K562 (cell line): ENCODE results near the gene DIAPH1. TPM values are rescaled to one million over a fixed set of nuclear protein-coding genes. Genes with fewer than 3 reads are reported as not detected.
A peak's percentile ranks its signal among the peaks of the same experiment; 100 is the strongest.

Experiments
- ATAC-seq: fragments of 200-7000 bp; cut with Tn5 transposase; 3 replicates; pipeline ENCODE4 v1.9.1; 2020; ENCODE audit warnings: moderate library complexity
- BruUV-seq: library from RNA; stranded (reverse); fragments of 400-500 nt; replicated peaks from 2 replicates; lab custom pipeline; 2021; lab: Mats Ljungman, UMichigan
- CTCF ChIA-PET: fragments of 300-600 bp; formaldehyde crosslinking; extraction: SDS; loops from one replicate; lab custom pipeline; 2021; ENCODE audit warnings: low intra/inter-chr PET ratio; lab: Yijun Ruan, JAX
- POLR2A ChIA-PET: fragments of 300-600, 350-650 bp; sonication (Branson Sonifier 250); formaldehyde crosslinking; extraction: SDS; loops from one replicate; lab custom pipeline; 2021; ENCODE audit warnings: antibody characterized with exemption, inconsistent platforms; lab: Yijun Ruan, JAX
- DNase-seq, 4 experiments: peaks; one replicate each; pipeline versions ENCODE4 v3.0.0 to v3.0.0-alpha.2; 2011 to 2018; ENCODE audit warnings: low spot score in 3 of 4, mixed read lengths in 3 of 4; ENCODE audit errors: extremely low read depth in 1 of 4
- FAIRE-seq: peaks from 2 replicates; lab custom pipeline; 2011; peaks lifted over from hg19 to GRCh38; lab: Jason Lieb, UNC
- H2AFZ ChIP-seq: 2 replicates; pipeline ENCODE4 v1.6.0; 2011; ENCODE audit warnings: low read depth, low read length, control low read depth, inconsistent platforms
- H3K27ac ChIP-seq: fragments of 200-600 bp; 3 replicates; pipeline ENCODE4 v1.8.0; 2011; ENCODE audit warnings: low read depth, mild to moderate bottlenecking, control low read depth, inconsistent platforms, low read length, moderate library complexity, mixed read lengths; ENCODE audit errors: extremely low read depth
- H3K27me3 ChIP-seq, 2 experiments: fragments of 300-600 bp in 1 of 2; 2 replicates in 1 of 2; 3 replicates in 1 of 2; pipeline versions ENCODE4 v1.6.0 to v1.8.0; 2011; ENCODE audit warnings: inconsistent platforms in 2 of 2, low read length in 2 of 2, mild to moderate bottlenecking in 1 of 2, mixed read lengths in 1 of 2, moderate library complexity in 1 of 2; ENCODE audit not compliant: control insufficient read depth in 2 of 2, insufficient read depth in 2 of 2
- H3K36me3 ChIP-seq: fragments of 300-600 bp; 3 replicates; pipeline ENCODE4 v1.8.0; 2011; ENCODE audit warnings: mild to moderate bottlenecking, low read length, inconsistent platforms; ENCODE audit not compliant: control insufficient read depth, insufficient read depth
- H3K4me1 ChIP-seq, 2 experiments: fragments of 200-600 bp in 1 of 2; replicated peaks in 1 of 2; 2 replicates in 1 of 2; 3 replicates in 1 of 2; pipeline versions ENCODE4 v1.5.1 to v1.8.0; 2011; ENCODE audit warnings: inconsistent platforms in 2 of 2, low read length in 2 of 2, mild to moderate bottlenecking in 1 of 2, mixed read lengths in 1 of 2, moderate library complexity in 1 of 2; ENCODE audit not compliant: control insufficient read depth in 2 of 2, insufficient read depth in 2 of 2
- H3K4me2 ChIP-seq: 2 replicates; pipeline ENCODE4 v1.6.1; 2011; ENCODE audit warnings: low read length, control low read depth, inconsistent platforms, mixed read lengths; ENCODE audit not compliant: insufficient read depth
- H3K4me3 ChIP-seq: fragments of 200-600 bp; sonication (generic), shearing (Covaris generic); 2 replicates; pipeline ENCODE4 v1.5.1; 2016; ENCODE audit warnings: control low read depth, inconsistent platforms
- H3K79me2 ChIP-seq: fragments of 200-600 bp; 3 replicates; pipeline ENCODE4 v1.8.0; 2011; ENCODE audit warnings: low read length, inconsistent platforms; ENCODE audit not compliant: control insufficient read depth, insufficient read depth
- H3K9ac ChIP-seq, 2 experiments: 2 replicates each; pipeline versions ENCODE4 v1.6.0 to v1.6.1; 2011; ENCODE audit warnings: low read depth in 2 of 2, low read length in 2 of 2, control low read depth in 1 of 2, inconsistent platforms in 1 of 2, mild to moderate bottlenecking in 1 of 2, mixed read lengths in 1 of 2; ENCODE audit not compliant: insufficient read depth in 1 of 2
- H3K9me1 ChIP-seq: one replicate; pipeline ENCODE4 v1.6.0; 2011; ENCODE audit warnings: inconsistent platforms, mild to moderate bottlenecking, low read length, moderate library complexity; ENCODE audit not compliant: control insufficient read depth, insufficient read depth
- H3K9me3 ChIP-seq: replicated peaks from 2 replicates; pipeline ENCODE4 v1.5.1; 2011; ENCODE audit warnings: low read depth, low read length, inconsistent platforms; ENCODE audit not compliant: control insufficient read depth, insufficient read depth
- H4K20me1 ChIP-seq: replicated peaks from 2 replicates; pipeline ENCODE4 v1.6.1; 2011; ENCODE audit warnings: low read length, inconsistent platforms, mixed read lengths; ENCODE audit not compliant: control insufficient read depth, insufficient read depth
- BMI1 ChIP-seq: fragments of 150-350 bp; IDR thresholded peaks from 2 replicates; pipeline ENCODE4 v1.6.1; 2014; ENCODE audit warnings: low read length
- C11orf30 ChIP-seq: fragments of 450-650 bp; IDR thresholded peaks from 2 replicates; pipeline ENCODE4 v1.6.1; 2016; ENCODE audit warnings: low read depth, mild to moderate bottlenecking
- DIDO1 ChIP-seq: fragments of 450-650 bp; IDR thresholded peaks from 2 replicates; pipeline ENCODE4 v1.6.1; 2016; ENCODE audit warnings: low read depth, missing biosample characterization, missing genetic modification characterization
- HMBOX1 ChIP-seq: sonication (generic); IDR thresholded peaks from 2 replicates; pipeline ENCODE4 v1.6.1; 2016
- NFIX ChIP-seq: fragments of 250-450 bp; sonication (Bioruptor Pico); IDR thresholded peaks from 2 replicates; pipeline ENCODE4 v1.4.0; 2020; ENCODE audit warnings: low read depth, mild to moderate bottlenecking, moderate library complexity
- NR2C1 ChIP-seq, 2 experiments: fragments of 450-650 bp; IDR thresholded peaks; 2 replicates each; pipeline ENCODE4 v1.6.1; 2017; ENCODE audit warnings: mild to moderate bottlenecking in 2 of 2, antibody characterized with exemption in 1 of 2, inconsistent platforms in 1 of 2, missing compliant biosample characterization in 1 of 2, missing genetic modification characterization in 1 of 2
- PTTG1 ChIP-seq: fragments of 450-650 bp; IDR thresholded peaks from 2 replicates; pipeline ENCODE4 v1.6.1; 2016; ENCODE audit warnings: low read depth, mild to moderate bottlenecking, missing genetic modification characterization, missing compliant biosample characterization
- SAP30 ChIP-seq: fragments of 200-600 bp; sonication (generic); IDR thresholded peaks from 2 replicates; pipeline ENCODE4 v1.6.1; 2012; ENCODE audit warnings: borderline replicate concordance, low read depth, mild to moderate bottlenecking, moderate library complexity, low read length, control low read depth, inconsistent platforms; ENCODE audit not compliant: insufficient read depth, poor library complexity, severe bottlenecking
- SLC30A9 ChIP-seq: fragments of 250-450 bp; sonication (Bioruptor Pico); IDR thresholded peaks from 2 replicates; pipeline ENCODE4 v1.8.0; 2022; ENCODE audit warnings: mild to moderate bottlenecking, moderate library complexity
- SMARCA4 ChIP-seq: fragments of 450-650 bp; IDR thresholded peaks from 2 replicates; pipeline ENCODE4 v1.6.1; 2016
- SUPT5H ChIP-seq: fragments of 450-650 bp; IDR thresholded peaks from 2 replicates; pipeline ENCODE4 v1.6.1; 2016
- TOE1 ChIP-seq, 2 experiments: fragments of 450-650 bp in 1 of 2; sonication (generic) in 1 of 2; formaldehyde crosslinking in 1 of 2; IDR thresholded peaks; 2 replicates each; pipeline versions ENCODE4 v1.7.1 to v1.8.0; 2016 to 2022; ENCODE audit warnings: borderline replicate concordance in 2 of 2, mild to moderate bottlenecking in 2 of 2, antibody characterized with exemption in 1 of 2, inconsistent platforms in 1 of 2, low read depth in 1 of 2, missing genetic modification reagents in 1 of 2, moderate library complexity in 1 of 2
- ZEB2 ChIP-seq: fragments of 450-650 bp; IDR thresholded peaks from 2 replicates; pipeline ENCODE4 v1.6.1; 2016
- WGBS: fragments of 100-300 bp; shearing (Covaris generic); methylation state at CpG from one replicate; pipeline ENCODE4 v1.1.6; 2016; ENCODE audit warnings: low coverage, mixed read lengths; ENCODE audit not compliant: insufficient coverage; ENCODE audit errors: missing lambda C conversion rate; 5-methylcytosine and 5-hydroxymethylcytosine counted together
- in situ Hi-C: fragments of 300-500 bp; cut with MboI; formaldehyde crosslinking; loops from 4 replicates; pipeline ENCODE4 v1.15.0; 2018; ENCODE audit warnings: inconsistent platforms, mixed read lengths
- intact Hi-C: fragments of 100-400 bp; cut with micrococcal nuclease; formaldehyde crosslinking; loops from 2 replicates; pipeline ENCODE4 v1.14.2; 2022
- polyA plus RNA-seq, 8 experiments: library from polyadenylated mRNA; depleted of rRNA in 4 of 8; stranded (reverse) in 5 of 8; unstranded in 3 of 8; fragments of >200 nt; fragmentation: Nextera tagmentation in 2 of 8; fragmentation: Illumina TruSeq in 1 of 8; extraction: Ambion mirVana in 2 of 8; extraction: Trizol in 1 of 8; gene quantifications; 2 replicates each; pipeline versions ENCODE4 v1.2.1 to v1.2.3, GENCODE V29; 2011 to 2014; ENCODE audit warnings: inconsistent platforms in 1 of 8, missing spikeins in 1 of 8
- total RNA-seq, 7 experiments: library from RNA; depleted of rRNA in 6 of 7; stranded (reverse); fragments of >200 nt in 6 of 7; fragmentation: Illumina TruSeq in 2 of 7; extraction: Trizol in 2 of 7; gene quantifications; 2 replicates each; pipeline versions ENCODE4 v1.2.1 to v1.2.3, GENCODE V29; 2011 to 2021; ENCODE audit warnings: low replicate concordance in 1 of 7
- TF ChIP-seq, protein P1 (sequence below): fragments of 450-650 bp; IDR thresholded peaks from 2 replicates; pipeline ENCODE4 v1.6.1; 2017; ENCODE audit warnings: mild to moderate bottlenecking, moderate library complexity
- TF ChIP-seq, protein P2 (sequence below): fragments of 200-400 bp; formaldehyde crosslinking; IDR thresholded peaks from 2 replicates; pipeline ENCODE4 v1.6.1; 2017; ENCODE audit warnings: mild to moderate bottlenecking, low read depth, low read length, moderate library complexity

DIAPH1 gene
- total and polyA plus RNA-seq, 9 of the 15 experiments (the other 6 are each of a cell fraction or from before 2014, with no cell fraction given) = 60.8 to 328 (median 97.8) TPM

- CTCF ChIA-PET = interaction anchor here (1.2 kb wide), 1 partner anchor 22 kb away, joined by 3 read pairs; no protein-coding TSS in a partner anchor
- POLR2A ChIA-PET = interaction anchor here (0.6 to 3.1 kb wide), 5 partner anchors 8 to 534 kb away, joined by 3 to 16 read pairs (median 7); partner anchors contain the start of genes DIAPH1 and PCDHGB1
- no peak overlapping the region for H3K4me3 ChIP-seq
- intact Hi-C loops (no loop called here), in situ Hi-C loops (no loop called here)
- DNase-seq (no peak), ATAC-seq (peak; percentile 53), FAIRE-seq (peak; percentile 59)
- no peaks in the 10 kb centered on the region for H3K9me3 ChIP-seq
- peaks cover 6 to 28% of the 10 kb centered on the region in 2 experiments; a peak in 3 of 5 replicates for H3K4me1 ChIP-seq
- peaks cover 62% of the 10 kb centered on the region for H3K36me3 ChIP-seq
- no peaks in the 10 kb centered on the region for H3K9me1 ChIP-seq
- H3K27ac ChIP-seq = peak overlapping the region; percentile 29; the same call in 2 of the 3 replicates
- TF ChIP-seq C11orf30 (no peak), NFIX (CRISPR knock-in tag) (no peak), SLC30A9 (CRISPR knock-in tag) (no peak), ZEB2 (no peak), SUPT5H (no peak), HMBOX1 (no peak), SMARCA4 (no peak), NR2C1 (IDR thresholded peaks at IDR 0.05) (no peak), NR2C1 (tag; IDR thresholded peaks at IDR 0.05) (no peak), BMI1 (no peak), SAP30 (no peak), TOE1 (IDR thresholded peaks at IDR 0.05; ENCODE audit: borderline replicate concordance) (no peak), TOE1 (CRISPR knock-in tag; IDR thresholded peaks at IDR 0.05; ENCODE audit: borderline replicate concordance, low read depth) (no peak), PTTG1 (tag) (no peak), DIDO1 (tag) (no peak)
- TF ChIP-seq, protein P1, sequence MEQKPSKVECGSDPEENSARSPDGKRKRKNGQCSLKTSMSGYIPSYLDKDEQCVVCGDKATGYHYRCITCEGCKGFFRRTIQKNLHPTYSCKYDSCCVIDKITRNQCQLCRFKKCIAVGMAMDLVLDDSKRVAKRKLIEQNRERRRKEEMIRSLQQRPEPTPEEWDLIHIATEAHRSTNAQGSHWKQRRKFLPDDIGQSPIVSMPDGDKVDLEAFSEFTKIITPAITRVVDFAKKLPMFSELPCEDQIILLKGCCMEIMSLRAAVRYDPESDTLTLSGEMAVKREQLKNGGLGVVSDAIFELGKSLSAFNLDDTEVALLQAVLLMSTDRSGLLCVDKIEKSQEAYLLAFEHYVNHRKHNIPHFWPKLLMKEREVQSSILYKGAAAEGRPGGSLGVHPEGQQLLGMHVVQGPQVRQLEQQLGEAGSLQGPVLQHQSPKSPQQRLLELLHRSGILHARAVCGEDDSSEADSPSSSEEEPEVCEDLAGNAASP = no peak
- TF ChIP-seq, protein P2, sequence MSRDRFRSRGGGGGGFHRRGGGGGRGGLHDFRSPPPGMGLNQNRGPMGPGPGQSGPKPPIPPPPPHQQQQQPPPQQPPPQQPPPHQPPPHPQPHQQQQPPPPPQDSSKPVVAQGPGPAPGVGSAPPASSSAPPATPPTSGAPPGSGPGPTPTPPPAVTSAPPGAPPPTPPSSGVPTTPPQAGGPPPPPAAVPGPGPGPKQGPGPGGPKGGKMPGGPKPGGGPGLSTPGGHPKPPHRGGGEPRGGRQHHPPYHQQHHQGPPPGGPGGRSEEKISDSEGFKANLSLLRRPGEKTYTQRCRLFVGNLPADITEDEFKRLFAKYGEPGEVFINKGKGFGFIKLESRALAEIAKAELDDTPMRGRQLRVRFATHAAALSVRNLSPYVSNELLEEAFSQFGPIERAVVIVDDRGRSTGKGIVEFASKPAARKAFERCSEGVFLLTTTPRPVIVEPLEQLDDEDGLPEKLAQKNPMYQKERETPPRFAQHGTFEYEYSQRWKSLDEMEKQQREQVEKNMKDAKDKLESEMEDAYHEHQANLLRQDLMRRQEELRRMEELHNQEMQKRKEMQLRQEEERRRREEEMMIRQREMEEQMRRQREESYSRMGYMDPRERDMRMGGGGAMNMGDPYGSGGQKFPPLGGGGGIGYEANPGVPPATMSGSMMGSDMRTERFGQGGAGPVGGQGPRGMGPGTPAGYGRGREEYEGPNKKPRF = no peak
- no peak overlapping the region for H2AFZ ChIP-seq
- H3K4me2 ChIP-seq = no peak overlapping the region
- 94% methylated on average over 2 of the region's 2 CpGs for WGBS
- H3K27me3 ChIP-seq = no peaks in the 10 kb centered on the region
- H3K9ac ChIP-seq = no peak overlapping the region
- peaks cover 97% of the 10 kb centered on the region for H3K79me2 ChIP-seq
- H4K20me1 ChIP-seq = 0 out of 2 replicates have a peak, but pooled peaks cover 7% of the 10 kb centered on the region
- BruUV-seq = no TSS peak
These were observed 21.0 kb downstream of the DIAPH1 start for GRCh38 chr5:141597814-141598213.
